ENCODE results near the gene HMG20A. TPM values are rescaled to one million over a fixed set of nuclear protein-coding genes. Genes with fewer than 3 reads are reported as not detected.

HMG20A gene
- total and polyA plus RNA-seq, 2 of the 13 experiments (the other 11 are each of a cell fraction or from before 2014, with no cell fraction given): 28.0 to 35.2 TPM

GRCh38 chr15:77527831-77528231, 107.1 kb downstream of the HMG20A start (continued):
- TF ChIP-seq KDM5B (CRISPR knock-in tag; IDR thresholded peaks at IDR 0.05; ENCODE audit: borderline replicate concordance): no peak
- TF ChIP-seq HOMEZ (CRISPR knock-in tag; IDR thresholded peaks at IDR 0.05; ENCODE audit: low read depth): no peak
- TF ChIP-seq ZNF180 (CRISPR knock-in tag; IDR thresholded peaks at IDR 0.05; ENCODE audit: borderline replicate concordance, low read depth): no peak
- TF ChIP-seq ZNF609 (CRISPR knock-in tag; IDR thresholded peaks at IDR 0.05; ENCODE audit: borderline replicate concordance): no peak
- TF ChIP-seq IRF2 (CRISPR knock-in tag; IDR thresholded peaks at IDR 0.05): no peak
- no peak for TF ChIP-seq ZNF296 (CRISPR knock-in tag; conservative IDR thresholded peaks at IDR 0.05)
- no peak for TF ChIP-seq HMG20B (CRISPR knock-in tag; conservative IDR thresholded peaks at IDR 0.05)
- no peak for TF ChIP-seq AHR (CRISPR knock-in tag; IDR thresholded peaks at IDR 0.05)
- TF ChIP-seq, protein P1, sequence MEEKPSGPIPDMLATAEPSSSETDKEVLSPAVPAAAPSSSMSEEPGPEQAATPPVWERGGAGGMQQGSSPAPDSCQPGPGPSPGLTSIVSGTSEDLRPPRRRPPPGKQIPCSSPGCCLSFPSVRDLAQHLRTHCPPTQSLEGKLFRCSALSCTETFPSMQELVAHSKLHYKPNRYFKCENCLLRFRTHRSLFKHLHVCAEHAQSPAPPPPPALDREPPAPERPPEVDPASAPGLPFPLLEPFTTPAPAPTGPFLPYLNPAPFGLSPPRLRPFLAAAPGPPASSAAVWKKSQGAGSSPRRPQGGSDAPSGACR (CRISPR knock-in tag; IDR thresholded peaks at IDR 0.05): no peak
- TF ChIP-seq ZNF614 (CRISPR knock-in tag; IDR thresholded peaks at IDR 0.05; ENCODE audit: borderline replicate concordance): no peak
- no peak for TF ChIP-seq ZFP37 (CRISPR knock-in tag; IDR thresholded peaks at IDR 0.05; ENCODE audit: borderline replicate concordance)
- TF ChIP-seq PAX8 (CRISPR knock-in tag; IDR thresholded peaks at IDR 0.05; ENCODE audit: borderline replicate concordance): no peak
- no peak for TF ChIP-seq THRA (CRISPR knock-in tag; IDR thresholded peaks at IDR 0.05; ENCODE audit: borderline replicate concordance)

Data from HepG2 (cell line).